OCI-M2 (cell line): Measurements from ENCODE around the gene MIER2.
"Not testable (repeated sequence)": the region's sequence is repeated elsewhere in the genome, so short reads cannot be mapped to it uniquely, and the experiment has no call there.

Experiments used
- DNase-seq: peaks from one replicate; lab custom pipeline; 2025; ENCODE audit not compliant: unreplicated experiment; lab: John Stamatoyannopoulos, UW

Gene MIER2, protein sequence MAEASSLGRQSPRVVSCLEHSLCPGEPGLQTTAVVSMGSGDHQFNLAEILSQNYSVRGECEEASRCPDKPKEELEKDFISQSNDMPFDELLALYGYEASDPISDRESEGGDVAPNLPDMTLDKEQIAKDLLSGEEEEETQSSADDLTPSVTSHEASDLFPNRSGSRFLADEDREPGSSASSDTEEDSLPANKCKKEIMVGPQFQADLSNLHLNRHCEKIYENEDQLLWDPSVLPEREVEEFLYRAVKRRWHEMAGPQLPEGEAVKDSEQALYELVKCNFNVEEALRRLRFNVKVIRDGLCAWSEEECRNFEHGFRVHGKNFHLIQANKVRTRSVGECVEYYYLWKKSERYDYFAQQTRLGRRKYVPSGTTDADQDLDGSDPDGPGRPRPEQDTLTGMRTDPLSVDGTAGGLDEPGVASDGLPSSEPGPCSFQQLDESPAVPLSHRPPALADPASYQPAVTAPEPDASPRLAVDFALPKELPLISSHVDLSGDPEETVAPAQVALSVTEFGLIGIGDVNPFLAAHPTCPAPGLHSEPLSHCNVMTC

GRCh38 chr19:344625-345319 is at the start of gene MIER2:
Gene MIER2, minus strand, starts transcription at chr19:344796. Its CDS starts 14 bp downstream, at chr19:344782.
- peak; percentile 0 for DNase-seq

DNA sequence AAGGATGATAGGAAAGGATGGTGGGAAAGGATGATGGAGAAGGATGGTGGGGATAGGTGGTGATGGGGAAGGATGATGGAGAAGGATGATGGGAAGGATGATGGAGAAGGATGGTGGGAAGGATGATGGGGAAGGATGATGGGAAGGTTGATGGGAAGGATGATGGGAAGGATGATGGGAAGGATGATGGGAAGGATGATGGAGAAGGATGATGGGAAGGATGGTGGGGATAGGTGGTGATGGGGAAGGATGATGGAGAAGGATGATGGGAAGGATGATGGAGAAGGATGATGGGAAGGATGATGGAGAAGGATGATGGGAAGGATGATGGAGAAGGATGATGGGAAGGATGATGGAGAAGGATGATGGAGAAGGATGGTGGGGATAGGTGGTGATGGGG is 49.0 kb upstream of the MIER2 start:
- not testable (repeated sequence) for DNase-seq

- DNase-seq, result no peak
Observed at GRCh38 chr19:392375-392970, 47.9 kb upstream of the MIER2 start.

DNA sequence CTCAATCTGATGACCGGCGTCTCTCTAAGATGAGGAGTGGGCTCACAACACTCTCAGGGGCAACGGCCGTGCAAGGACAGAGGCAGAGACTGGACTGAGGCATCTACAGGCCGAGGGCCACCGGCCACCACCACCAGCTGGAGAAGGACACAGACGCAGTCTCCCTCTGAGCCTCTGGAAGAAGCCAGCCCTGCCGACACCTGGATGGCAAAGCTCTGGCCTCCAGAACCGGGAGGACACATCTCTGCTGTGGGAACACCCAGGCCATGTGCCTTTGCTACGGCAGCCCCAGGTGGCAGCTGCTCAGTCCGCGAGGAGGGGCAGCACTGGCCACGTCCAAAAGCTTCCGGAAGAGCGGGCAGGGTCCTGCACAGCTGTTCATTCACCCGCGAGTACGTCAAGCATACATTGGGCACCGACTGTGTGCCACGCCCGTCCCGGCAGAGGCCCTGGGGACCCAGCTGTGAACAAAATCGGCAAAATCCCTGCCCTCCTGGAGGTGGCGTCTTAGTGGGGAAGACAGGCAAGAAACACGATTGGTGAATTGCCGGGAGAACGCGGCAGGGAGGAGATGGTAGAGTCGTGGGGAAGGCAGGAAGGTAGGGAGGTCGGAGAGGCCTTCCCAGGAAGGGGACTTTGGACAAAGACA is 47.3 kb upstream of the MIER2 start:
- DNase-seq, result no peak

GRCh38 chr19:391207-391557 is 46.6 kb upstream of the MIER2 start:
- no peak for DNase-seq

DNA sequence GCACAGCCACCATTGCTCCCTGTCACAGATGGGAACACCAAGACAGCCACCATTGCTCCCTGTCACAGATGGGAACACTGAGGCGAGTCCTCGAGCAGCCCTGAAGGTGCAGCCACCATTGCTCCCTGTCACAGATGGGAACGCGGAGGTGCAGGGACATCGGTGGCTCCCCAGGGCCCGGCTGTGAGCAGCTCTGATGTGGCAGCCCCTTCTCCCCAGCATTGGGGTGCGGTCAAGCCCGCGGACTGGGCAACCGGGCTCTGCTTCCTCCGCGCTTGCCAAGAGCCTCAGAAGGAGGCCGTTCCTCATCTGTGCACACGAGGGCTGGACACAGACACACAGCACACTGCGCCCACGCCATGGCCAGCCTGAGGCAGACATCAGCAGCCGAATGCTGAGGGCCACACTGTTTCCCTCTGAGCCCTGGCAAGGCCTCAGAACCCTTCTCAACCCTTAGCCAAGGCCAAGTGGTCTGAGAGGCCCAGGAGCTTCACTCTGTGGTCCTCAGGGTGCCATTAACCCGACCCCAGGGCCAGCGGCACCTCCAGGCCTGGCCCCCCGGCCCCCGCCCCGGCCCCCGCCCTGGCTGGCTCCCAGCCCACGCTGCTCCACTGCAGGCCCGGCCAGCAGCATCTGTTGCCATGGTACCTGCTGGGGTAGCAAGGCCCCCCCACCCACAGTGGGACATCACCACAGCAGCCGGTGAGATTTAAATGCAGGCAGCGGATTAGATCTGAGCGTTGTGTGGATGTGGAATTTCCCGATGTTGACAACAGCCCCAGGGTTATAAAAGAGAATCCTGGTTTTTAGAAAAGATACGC is 46.0 kb upstream of the MIER2 start:
- no peak for DNase-seq

DNA sequence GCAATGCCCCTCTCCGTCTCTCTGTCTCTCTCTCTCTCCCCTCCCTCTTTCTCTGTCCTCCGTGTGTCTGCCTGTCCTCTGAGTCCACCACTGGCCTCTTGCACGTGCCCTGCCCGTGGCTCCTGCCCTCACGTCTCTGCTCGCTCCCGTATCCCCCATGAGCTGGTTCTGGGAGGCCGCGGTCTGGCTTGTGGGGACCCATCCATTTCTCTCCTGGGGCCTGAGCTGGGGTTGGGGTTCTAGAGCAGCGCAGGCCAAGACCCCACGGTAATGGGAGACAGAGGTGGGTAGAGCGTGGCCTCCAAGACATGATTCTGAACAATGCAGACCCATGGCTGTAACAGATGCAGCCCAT is 45.3 kb upstream of the MIER2 start:
- no peak for DNase-seq

GRCh38 chr19:389255-389934 is 44.8 kb upstream of the MIER2 start:
- no peak for DNase-seq

DNA sequence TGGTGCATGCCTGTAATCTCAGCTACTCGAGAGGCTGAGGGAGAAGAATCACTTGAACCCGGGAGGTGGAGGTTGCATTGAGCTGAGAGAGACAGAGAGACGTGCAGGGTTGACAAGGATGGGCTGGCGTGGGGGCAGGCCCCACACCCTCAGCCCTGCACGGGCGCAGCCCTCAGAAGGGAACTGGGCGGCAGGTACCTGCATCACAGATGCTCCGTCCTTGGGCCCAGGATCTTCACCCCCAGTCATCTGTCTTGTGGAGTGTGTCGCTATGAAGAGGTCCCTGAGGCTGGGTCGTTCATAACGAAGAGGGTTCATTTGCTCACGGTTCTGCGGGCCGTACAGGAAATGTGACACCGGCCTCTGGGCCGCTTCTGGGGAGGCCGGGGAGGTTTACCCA is 44.1 kb upstream of the MIER2 start:
- no peak for DNase-seq

- DNase-seq, result no peak
Observed at GRCh38 chr19:387777-388176, 43.2 kb upstream of the MIER2 start.

GRCh38 chr19:386632-387301 is 42.2 kb upstream of the MIER2 start:
- not testable (repeated sequence) for DNase-seq

- DNase-seq, result not testable (repeated sequence)
Observed at GRCh38 chr19:386189-386588, 41.6 kb upstream of the MIER2 start.

DNA sequence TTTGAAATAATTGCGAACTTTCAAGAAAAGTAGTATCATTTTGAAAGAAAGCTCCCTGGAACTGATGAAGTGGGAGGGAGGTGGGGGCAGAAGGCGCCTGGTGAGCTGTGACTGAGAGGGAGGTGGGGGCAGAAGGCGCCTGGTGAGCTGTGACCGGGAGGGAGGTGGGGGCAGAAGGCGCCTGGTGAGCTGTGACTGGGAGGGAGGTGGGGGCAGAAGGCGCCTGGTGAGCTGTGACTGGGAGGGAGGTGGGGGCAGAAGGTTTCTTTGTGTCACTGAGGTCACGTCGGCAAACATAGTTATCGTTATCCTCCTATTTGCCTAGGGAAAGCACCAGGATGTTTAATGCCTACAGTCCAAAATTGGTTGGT is 40.2 kb upstream of the MIER2 start:
- no peak for DNase-seq

- DNase-seq, result no peak
Observed at GRCh38 chr19:383922-384798, 39.6 kb upstream of the MIER2 start.

DNA sequence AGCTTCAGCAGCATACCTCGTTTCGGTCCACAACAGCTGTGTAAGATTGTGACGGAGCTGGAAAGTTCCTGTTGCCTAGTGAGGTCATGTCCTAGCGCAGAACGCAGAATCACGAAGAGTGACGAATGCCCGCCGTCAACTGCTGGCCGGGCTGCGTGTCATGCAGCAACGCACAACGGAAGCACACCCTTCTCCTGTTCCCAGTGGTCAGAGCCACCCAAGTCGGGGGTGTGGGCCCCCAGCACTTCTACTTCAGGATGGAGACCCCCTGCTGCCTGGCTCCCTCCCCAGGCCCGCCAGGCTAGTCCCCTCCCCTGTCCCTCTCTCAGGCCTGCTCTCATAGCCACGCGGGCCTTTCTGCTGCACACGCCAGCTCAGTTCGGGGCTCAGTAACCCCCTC is 38.4 kb upstream of the MIER2 start:
- DNase-seq, result no peak

DNA sequence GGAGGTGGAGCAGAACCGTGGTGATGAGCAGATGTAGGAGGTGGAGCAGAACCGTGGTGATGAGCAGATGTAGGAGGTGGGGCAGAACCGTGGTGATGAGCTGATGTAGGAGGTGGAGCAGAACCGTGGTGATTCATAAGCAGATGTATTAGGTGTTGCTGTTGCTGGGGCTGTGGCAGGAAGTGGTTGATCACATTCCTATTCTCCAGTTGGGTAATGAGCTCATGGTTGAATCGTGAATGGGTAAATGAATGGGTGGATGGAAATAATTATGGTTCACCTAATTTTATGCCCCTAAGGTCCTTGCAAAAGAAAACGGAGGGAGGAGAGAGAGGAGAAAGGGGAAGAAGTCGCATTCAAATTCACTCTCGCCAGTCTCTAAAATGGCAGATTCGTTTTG is 38.0 kb upstream of the MIER2 start:
- not testable (repeated sequence) for DNase-seq

- not testable (repeated sequence) for DNase-seq
Observed at GRCh38 chr19:381901-382300, 37.3 kb upstream of the MIER2 start.

- DNase-seq, result not testable (repeated sequence)
Observed at GRCh38 chr19:380618-381219, 36.1 kb upstream of the MIER2 start.
